HT1080 (cell line): Measurements from ENCODE around the gene TMEM205. TPM values are rescaled to one million over a fixed set of nuclear protein-coding genes. Genes with fewer than 3 reads are reported as not detected.
"Not testable (repeated sequence)": the region's sequence is repeated elsewhere in the genome, so short reads cannot be mapped to it uniquely, and the experiment has no call there.

Source experiments
- DNase-seq: peaks from one replicate; pipeline ENCODE4 v3.0.0-alpha.2; 2015; ENCODE audit warnings: low read depth
- total RNA-seq: library from RNA; depleted of rRNA; stranded (reverse); fragments of >200 nt; shearing (Covaris generic); gene quantifications from 2 replicates; pipeline ENCODE4 v1.2.3, GENCODE V29; 2014

TMEM205 gene
- total RNA-seq, 1 experiment from 2014 or later = 2.3 TPM

DNA sequence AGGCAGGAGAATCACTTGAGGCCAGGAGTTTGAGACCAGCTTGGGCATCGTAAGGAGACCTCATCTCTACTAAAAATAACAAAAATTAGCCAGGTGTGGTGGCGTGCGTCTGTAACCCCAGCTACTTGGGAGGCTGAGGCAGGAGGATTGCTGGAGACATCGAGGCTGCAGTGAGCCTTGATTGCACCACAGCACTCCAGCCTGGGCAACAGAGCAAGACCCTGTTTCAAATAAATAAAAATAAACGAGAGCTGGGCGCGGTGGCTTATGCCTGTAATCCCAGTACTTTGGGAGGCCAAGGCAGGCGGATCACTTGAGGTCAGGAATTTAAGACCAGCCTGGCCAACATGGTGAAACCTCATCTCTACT is 6.0 kb downstream of the TMEM205 start:
- DNase-seq = not testable (repeated sequence)

DNA sequence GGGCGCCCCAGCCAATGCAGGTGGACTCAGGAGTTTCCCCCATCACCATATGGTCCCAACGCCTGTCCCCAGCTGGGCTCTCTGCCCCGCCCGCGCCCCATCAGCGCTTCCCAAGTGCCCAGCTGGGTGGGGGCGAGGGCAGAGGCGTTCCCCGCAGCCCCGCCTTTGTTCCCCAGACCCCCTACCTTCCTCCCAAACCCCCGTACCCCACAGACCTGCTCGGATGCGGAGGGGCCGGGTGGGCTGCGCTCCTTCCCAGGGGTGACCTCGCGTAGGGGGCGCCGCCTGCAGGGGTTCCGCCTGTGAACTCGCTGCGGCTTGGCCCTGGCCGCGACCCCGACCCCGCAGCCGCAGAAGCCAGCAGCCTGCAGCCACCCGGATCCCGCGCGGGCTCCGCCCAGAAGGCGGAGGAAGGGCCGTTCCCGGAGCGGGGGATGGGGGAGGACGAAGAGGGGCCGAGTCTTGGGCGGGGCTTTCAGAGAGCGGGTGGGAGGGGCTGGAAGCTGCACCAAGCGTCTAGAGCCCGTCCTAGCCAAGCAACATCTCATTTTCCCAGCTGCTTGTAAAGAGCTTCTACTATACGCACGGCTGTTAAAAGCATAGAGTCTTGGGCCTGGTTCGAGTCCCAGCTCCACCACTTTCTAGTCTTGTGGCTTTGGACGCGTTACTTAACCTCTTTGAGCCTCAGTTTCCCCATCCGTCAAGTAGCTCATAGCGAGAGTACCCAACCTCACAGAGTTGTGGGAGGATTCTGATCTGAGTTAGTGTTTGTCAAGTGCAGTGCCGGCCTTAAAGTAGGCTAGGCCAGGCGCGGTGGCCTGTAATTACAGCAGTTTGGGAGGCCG is 6.6 kb downstream of the TMEM205 start, which contains the start of gene RAB3D:
RAB3D (minus strand) TSS at position 404 of the 845 bp plus-strand sequence. CDS start 2,258 bp downstream, outside the sequence.
- no peak for DNase-seq

DNA sequence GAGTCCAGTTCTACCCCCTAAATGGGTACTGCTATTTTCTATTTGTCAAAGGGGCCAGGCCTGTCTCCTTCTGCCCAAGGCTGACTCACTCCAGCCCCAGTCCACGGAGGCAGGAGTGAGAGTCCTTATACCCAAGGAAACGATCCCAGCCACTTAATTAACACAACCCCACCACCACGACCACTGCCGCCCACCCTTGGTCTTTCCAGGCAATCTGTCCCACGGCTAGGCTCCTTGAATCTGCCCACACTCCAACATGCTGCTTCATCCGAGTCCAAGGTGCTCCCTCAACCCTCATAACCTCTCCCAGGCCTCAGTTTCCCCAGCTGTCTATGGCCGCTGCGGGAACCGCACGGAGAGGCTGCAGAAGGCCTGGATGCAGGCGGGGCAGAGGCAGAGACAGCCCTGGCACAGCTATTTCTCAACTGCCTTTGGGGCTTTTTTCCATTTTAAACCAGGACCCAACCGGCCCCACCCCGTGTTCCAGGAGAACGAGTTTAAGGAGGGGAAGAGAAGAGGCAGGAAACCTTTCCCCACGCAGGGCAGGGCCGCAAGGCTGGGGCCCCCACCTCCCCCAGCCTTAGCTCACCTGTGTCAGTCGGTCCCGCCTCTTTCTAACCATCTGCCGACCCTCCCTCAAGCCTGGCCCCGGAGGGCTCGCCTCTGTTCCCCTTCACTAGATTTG is 7.4 kb downstream of the TMEM205 start:
- DNase-seq = no peak

DNA sequence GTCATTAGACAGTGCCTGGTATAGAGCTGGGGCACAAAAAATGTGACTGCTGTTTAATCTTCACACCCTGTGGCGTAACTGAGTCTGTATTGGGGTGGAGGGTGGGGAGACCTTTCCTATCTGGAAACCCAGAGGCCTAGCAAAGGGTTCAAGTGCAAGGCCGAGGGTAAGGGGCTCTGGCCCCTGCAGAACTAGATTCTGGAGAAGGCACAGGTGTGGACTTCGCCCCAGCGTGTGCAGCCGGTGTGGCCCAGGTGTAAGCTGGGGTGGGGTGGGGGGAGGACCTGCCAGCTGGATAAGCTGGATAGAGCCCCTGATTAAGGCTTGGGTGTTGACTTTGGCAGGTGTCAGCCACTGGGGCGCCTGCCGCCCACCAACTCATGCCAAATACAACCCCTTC is 7.9 kb downstream of the TMEM205 start:
- DNase-seq = no peak

DNA sequence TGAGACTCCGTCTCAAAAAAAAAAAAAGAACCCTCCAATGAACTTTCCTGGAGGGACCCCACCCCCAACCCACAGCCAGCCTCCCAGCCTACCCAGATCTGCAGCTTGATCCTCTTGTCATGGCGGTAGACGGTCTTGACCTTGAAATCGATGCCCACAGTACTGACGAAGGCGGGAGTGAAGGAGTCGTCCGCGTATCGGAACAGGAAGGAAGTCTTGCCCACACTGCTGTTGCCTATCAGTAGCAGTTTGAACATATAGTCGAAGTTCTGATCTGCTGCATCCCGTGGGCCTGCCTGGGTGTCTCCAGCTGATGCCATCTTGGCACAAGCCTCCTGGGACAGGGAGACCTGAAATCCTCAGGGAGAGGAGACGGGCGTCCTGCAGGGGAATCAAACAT is 9.0 kb downstream of the TMEM205 start:
- no peak for DNase-seq

DNA sequence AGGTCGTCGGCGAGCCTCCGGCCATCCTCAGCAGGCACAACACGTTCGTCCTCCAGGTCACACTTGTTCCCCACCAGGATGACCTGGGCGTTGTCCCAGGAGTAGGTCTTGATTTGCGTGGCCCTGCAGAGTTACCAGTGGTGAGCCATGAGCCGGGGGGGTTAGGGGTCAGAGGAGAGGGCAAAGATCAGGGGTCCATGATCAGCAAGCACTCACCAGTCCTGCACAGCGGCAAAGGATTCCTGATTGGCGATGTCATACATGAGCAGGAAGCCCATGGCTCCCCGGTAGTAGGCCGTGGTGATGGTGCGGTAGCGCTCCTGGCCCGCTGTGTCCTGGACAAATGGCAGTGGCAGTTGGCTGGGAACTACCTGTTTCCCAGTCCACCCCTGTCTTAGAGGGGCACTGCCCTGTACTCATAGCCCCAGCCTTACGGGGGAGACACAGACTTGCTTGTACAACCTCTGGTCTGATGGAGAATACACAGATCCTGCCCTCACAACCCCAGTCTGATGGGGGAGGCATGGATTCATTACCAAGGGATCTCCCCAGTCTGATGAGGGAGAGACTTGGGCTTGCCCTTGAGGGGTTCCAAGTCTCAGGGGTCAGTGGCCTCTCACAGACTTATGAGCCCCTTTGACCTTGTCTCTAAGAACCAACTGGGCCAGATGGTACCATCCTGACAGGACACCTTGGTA is 10.5 kb downstream of the TMEM205 start:
- no peak for DNase-seq

DNA sequence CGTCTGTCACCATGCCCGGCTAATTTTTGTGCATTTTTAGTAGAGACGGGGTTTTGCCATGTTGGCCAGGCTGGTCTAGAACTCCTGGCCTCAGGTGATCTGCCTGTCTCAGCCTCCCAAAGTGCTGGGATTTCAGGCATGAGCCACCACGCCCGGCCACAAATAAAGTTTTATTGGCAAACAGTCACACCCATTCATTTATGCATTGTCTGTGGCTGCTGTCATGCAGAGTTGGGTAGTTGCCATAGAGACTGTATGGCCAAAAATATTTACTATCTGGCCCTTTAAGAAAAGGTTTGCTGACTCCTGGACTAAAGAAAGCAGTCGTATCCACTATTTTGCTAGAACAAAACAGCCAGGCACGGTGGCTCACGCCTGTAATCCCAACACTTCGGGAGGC is 12.2 kb downstream of the TMEM205 start:
- DNase-seq = peak; percentile 15

DNA sequence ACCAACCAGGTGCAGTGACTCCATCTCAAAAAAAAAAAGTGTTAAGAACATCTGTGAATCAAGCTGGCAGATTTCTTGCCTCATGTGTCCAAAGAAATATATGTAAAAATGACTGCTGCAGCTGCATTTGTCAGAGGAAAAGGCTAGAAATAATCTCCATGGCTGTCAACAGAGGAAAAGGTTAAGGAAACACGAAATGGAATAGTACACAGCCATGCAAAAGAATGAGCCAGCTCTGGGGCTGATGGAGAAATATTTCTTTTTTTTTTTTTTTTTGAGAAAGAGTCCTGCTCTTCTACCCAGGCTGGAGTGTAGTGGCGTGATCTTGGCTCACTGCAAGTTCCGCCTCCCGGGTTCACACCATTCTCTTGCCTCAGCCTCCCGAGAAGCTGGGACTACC is 13.2 kb downstream of the TMEM205 start:
- no peak for DNase-seq

DNA sequence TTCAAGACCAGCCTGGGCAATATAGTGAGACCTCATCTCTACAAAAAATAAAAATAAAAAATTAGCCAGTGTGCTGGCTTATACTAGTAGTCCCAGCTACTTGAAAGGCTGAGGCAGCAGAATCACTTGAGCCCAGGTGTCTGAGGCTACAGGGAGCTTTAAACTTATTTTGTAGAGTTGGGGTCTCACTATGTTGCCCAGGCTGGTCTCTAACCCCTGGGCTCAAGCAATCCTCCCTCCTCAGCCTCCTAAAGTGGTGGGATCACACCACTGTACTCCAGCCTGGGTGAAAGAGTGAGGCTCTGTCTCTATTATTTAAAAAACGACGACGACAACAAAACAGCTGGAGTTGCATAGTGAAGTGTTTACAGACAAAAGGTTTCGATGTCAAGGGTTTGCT is 14.6 kb downstream of the TMEM205 start:
- DNase-seq = no peak

DNA sequence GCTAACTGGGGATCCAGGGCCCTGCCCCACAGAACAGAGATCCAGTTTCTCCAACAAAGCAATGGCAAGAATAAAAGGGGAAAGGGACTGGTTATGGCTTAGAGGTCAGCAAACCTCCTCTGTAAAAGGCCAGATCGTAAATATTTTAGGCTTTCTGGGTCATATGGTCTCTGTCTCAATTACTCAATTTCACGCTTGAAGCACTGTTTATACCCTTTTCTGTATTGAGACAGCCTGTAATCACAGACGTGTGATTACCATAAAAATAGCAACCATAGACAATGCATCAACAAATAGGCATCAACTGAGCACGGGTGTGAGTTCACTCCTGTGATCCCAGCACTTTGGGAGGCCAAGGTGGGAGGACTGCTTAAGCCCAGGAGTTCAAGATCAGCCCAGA is 15.9 kb downstream of the TMEM205 start:
- no peak for DNase-seq

DNA sequence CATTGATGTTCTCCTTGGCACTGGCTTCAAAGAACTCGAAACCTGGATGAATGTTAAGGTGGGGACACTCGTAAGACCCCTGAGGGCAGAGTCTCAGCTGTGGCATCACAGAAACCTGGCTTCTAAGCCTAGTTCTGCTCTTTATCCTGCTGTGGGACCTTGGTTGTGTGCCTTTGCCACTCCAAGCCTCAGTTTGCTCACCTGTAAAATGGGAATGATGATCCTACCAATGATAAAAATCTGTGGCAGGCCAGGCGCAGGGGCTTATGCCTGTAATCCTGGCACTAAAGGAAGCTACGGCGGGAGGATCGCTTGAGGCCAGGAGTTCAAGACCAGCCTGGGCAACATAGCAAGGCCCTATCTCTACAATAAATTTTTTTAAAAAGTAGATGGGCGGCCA is 20.5 kb downstream of the TMEM205 start:
- DNase-seq = no peak

DNA sequence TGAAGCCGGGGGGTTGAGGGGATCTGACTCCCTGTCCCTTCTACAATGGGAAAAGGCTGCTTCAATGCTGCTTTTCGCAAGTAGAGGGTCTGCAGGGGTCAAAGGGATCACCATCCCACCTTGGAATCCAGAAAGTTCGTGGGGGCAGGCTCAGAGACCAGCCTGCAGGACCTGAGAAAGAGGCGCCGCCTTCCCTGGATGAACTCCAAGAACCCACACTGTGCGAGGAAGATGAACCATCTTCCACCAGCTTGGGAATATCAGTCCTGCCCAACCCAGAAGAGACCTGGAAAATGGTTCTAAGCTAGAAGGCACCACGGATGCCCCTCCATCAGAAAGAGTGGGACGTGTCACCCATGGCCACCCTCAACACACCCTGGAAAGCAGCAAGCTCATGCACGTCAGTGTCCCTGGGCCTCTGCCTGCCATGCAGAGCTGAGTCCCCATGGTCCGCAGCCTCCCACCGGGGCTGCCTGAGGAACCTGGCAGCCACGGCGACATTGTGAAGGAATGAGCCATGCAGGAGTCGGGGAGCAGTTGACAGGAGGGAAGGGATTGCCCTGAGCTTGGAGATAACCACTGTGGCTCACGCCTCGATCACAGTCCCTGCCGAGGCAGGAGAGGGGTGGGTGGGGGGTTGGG is 21.2 kb downstream of the TMEM205 start:
- DNase-seq = no peak

DNA sequence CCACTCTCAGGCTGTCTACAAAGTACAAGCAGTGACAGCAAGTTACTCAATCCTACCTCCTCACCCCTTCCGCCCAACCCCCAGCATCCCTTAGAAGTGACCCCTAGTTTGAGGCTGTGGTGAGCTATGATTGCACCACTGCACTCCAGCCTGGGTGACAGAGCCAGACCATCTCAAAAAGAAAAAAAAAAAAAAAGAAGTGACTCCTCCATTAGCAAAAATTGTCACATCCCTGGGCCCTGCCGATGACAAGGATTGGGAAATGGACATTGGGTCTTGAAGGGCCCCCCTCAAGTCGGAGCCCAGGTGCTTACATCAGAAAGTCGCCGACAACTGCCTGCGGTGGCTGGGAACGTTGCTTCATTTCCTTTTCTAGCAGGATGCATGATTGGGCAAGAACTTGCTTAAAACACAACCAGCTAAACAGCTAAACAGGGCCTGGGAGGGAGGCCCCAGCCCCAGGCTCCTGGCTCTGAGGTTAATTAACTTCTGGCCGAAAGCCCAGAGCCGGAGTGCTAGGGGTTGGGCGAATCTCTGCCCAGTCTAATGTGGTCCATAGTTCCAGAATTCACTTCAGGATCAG is 21.9 kb downstream of the TMEM205 start:
- DNase-seq = peak; percentile 76

DNA sequence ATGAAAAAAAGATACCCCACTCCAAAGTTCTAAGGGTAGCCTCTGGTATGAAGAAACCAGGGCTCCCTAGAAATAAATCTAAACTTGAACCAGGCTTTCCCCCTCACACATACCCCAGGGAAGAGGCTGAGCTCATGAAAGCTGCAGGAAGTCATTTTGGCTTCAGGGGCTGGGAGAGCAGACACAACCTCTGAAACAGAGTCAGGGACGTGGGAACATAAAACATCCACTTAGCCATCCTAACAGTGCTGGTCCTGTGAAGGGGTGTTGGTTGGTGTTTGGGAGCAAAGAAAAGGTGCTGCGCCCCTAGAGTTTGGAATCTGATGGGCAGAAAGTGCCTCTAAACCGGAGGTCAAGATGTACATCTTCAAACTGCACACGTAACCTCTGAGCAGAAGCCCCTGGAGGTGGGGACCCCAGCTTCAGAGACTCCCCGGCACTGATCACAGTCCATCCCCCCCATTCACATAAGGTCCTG is 22.4 kb downstream of the TMEM205 start:
- no peak for DNase-seq

DNA sequence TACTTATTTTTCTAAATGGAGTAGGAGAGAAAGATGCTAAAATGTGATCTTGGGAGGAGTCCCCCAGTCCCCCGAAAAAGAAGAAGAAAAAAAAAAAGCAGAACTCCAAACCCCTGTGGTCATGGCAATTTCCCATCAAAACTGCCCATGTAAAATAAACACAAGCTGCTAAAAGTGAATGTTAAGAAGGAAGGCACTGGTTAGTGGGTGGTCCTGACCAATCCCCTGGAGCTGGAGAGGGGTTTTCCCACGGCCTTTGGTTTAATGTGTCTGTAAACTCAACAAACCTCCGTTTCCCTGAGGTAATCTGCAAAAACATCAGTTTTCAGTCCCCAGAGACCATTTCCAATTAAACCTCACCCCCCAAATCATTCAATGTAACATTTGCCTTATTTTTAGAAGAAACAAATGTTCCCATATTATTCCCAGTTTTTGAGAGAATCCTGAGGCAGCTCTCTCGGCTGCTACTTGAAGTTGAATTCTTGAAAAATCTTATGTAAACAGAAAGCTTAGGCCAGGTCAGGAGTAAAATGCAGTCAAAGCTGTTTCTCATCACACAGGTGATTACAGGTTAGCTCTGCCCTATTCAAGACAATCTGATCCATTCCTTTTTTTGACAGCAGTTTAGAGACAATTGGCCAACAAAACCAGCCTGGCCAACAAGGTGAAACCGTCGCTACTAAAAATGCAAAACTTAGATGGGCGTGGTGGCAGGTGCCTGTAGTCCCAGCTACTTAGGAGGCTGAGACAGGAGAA is 23.6 kb downstream of the TMEM205 start:
- DNase-seq = no peak

DNA sequence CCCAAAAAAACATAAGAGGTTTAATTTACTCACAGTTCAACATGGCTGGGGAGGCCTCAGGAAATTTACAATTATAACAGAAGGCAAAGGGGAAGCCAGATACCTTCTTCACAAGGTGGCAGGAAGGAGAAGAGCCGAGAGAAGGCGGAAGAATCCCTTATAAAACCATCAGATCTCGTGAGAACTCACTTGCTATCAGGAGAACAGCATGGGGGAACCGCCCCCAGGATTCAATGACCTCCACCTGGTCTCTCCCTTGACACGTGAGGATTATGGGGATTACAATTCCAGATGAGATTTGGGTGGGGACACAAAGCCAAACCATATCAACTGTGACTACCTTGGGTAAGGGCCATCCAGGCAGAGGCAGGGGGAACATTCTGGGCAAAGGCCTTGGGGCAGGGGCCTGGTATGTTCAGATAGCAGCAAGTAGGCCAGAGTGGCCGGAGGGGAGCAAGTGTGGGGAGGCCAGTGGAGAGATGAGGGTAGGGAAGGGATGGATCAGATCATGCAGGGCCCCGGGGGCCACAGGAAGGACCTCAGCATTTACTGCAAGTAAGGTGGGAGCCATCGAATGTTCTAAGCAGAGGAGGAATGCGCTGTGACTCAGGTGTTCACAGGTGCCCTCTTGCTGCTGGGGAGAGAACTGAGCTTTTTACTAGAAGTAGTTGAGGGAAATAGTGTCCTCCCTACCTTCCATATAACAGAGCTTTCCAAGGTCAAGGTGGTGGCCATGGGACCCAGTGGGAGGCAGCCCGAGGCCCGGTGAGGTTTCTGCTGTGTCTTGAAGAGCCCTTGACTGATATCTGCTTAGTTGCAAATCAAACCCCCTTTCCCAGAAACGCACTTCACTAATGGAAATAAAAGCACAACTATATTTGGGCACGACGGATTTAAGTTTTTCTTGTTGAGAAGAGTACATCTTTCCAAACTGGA is 24.6 kb downstream of the TMEM205 start:
- no peak for DNase-seq

DNA sequence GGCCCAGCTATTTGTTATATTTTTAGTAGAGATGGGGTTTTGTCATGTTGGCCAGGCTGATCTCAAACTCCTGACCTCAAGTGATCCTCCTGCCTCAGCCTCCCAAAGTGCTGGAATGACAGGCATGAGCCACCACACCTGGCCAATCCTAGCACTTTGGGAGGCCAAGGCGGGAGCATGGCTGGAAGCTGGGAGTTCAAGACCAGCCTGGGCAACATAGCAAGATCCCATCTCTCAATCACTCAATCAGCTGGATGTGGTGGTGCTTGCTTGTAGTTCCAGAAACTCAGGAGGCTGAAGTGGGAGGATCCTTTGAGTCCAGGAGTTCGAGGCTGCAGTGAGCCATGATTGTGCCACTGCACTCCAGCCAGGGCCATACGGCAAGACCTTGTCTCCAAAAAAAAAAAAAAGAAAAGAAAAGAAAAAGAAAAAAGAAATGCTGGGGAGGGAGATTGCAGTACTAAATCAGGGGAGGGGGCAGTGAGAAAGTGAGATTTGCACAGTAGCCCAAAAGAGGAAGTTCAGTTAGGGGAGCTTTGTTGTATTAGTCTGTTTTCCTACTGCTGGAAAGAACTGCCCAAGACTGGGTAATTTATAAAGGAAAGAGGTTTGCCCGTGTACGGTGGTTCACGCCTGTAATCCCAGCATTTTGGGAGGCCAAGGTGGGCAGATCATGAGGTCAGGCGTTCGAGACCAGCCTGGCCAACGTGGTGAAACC is 25.6 kb downstream of the TMEM205 start:
- DNase-seq = not testable (repeated sequence)

DNA sequence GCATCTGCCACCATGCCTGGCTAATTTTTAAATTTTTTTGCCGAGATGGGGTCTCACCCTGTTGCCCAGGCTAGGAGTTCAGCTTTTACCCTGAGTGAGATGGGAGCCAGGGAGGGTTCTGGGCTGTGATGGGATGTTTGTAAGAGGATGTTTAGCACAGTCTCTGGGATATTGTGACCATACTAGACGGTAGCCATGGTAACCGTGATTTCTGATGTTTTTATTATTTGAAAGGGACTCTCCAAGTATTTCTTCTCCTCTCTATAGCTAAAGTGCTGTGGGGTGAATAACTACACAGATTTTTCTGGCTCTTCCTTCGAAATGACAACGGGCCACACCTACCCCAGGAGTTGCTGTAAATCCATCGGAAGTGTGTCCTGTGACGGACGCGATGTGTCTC is 39.7 kb downstream of the TMEM205 start:
- DNase-seq = no peak

DNA sequence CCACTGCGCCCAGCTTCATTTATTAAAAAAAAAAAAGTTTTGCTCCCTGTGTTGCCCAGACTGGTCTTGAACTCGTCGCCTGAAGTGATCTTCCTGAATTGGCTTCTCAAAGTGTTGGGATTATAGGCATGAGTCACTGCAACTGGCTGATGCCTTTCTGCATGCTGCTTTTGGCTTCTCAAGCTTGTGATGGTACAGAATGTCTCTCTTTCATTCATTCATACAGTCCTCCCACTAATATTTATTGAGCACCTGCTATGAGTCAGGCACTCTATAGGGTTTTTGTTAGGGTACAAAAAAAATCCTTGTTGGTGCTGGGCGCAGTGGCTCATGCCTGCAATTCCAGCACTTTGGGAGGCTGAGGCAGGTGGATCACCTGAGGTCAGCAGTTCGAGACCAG is 41.1 kb downstream of the TMEM205 start:
- DNase-seq = no peak
